Prostate gland (tissue), 2 donors: Measurements from ENCODE around the gene CEACAM18.

Experiments used
- POLR2A ChIP-seq: fragments of 450-650 bp; IDR thresholded peaks from one replicate; pipeline ENCODE4 v1.6.1; 2016; ENCODE audit warnings: antibody characterized with exemption, mild to moderate bottlenecking
- TF ChIP-seq, protein P1 (sequence below), 4 experiments: fragments of 200-600 bp in 2 of 4; fragments of 450-650 bp in 2 of 4; sonication (generic) in 2 of 4; IDR thresholded peaks; 1 replicate in 3 of 4; 2 replicates in 1 of 4; pipeline ENCODE4 v1.5.1; 2016 to 2019; ENCODE audit warnings: antibody characterized with exemption in 4 of 4, mild to moderate bottlenecking in 2 of 4, moderate library complexity in 2 of 4

DNA sequence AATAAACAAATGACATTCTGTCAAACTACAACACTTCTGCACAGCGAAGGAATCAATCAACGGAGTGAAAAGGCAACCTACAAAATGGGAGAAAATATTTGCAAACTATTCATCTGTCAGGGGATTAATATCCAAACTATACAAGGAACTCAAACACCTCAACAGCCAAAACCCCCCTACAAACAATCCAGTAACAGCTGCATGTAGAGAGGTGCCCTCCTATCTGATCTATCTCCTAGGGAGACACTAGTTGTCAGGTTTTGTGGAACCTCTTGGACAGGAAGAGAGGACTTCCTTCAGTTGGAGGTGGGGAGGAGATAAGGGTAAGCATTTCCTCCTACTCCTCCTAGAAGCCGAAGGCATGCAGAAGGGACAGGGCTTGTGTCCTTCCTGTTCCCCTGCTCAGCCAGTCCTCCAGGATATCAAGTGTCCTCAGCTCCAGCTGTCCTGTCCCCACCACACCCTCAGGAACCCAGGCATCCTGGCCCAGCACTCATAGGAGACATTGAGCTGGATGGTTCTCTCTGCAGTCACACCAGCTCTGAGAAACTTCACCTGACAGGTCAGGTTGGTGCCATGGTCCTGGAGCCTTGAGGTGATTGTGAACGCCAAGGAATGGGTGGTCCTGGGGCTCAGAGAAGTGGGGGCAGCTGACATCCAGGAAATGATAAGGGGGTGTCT lies 10.3 kb upstream of the CEACAM18 start:
- no peak for TF ChIP-seq POLR2A
- TF ChIP-seq, protein P1, sequence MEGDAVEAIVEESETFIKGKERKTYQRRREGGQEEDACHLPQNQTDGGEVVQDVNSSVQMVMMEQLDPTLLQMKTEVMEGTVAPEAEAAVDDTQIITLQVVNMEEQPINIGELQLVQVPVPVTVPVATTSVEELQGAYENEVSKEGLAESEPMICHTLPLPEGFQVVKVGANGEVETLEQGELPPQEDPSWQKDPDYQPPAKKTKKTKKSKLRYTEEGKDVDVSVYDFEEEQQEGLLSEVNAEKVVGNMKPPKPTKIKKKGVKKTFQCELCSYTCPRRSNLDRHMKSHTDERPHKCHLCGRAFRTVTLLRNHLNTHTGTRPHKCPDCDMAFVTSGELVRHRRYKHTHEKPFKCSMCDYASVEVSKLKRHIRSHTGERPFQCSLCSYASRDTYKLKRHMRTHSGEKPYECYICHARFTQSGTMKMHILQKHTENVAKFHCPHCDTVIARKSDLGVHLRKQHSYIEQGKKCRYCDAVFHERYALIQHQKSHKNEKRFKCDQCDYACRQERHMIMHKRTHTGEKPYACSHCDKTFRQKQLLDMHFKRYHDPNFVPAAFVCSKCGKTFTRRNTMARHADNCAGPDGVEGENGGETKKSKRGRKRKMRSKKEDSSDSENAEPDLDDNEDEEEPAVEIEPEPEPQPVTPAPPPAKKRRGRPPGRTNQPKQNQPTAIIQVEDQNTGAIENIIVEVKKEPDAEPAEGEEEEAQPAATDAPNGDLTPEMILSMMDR (IDR thresholded peaks at IDR 0.05): no peak
